Fibroblast of lung (primary cell): ENCODE measurements around the gene ZNF804A.

Experiments
- EZH2 ChIP-seq: IDR thresholded peaks from 2 replicates; pipeline ENCODE4 v1.5.1; 2012; ENCODE audit warnings: low read length, control low read depth, mild to moderate bottlenecking; ENCODE audit errors: missing control alignments
- TF ChIP-seq, protein P1 (sequence below), 2 donors: IDR thresholded peaks in 1 of 2; conservative IDR thresholded peaks in 1 of 2; 1 replicate in 1 of 2; 2 replicates in 1 of 2; pipeline ENCODE4 v1.5.1; 2011 to 2012; ENCODE audit warnings: low read length in 2 of 2, control low read depth in 1 of 2, inconsistent platforms in 1 of 2, low read depth in 1 of 2, mild to moderate bottlenecking in 1 of 2

DNA sequence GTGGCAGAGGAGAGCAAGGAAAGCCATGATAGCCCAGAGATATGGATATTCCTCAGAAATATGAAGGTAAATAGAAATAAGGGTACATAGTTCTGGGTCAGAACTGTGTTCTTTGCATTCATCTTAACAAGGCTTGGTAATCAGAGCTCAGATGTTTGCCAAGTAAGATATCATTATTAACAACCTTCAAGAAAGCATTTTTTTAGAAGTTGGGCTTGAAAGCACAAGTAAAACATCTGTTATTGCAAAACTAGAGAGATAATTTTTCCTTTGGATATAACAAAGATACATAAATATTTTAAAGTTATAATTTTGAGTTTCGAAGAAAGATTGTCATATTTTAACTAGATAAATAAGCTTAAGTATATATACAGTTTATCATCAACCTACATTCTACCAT, 171.4 kb downstream of the ZNF804A start:
- TF ChIP-seq, protein P1, sequence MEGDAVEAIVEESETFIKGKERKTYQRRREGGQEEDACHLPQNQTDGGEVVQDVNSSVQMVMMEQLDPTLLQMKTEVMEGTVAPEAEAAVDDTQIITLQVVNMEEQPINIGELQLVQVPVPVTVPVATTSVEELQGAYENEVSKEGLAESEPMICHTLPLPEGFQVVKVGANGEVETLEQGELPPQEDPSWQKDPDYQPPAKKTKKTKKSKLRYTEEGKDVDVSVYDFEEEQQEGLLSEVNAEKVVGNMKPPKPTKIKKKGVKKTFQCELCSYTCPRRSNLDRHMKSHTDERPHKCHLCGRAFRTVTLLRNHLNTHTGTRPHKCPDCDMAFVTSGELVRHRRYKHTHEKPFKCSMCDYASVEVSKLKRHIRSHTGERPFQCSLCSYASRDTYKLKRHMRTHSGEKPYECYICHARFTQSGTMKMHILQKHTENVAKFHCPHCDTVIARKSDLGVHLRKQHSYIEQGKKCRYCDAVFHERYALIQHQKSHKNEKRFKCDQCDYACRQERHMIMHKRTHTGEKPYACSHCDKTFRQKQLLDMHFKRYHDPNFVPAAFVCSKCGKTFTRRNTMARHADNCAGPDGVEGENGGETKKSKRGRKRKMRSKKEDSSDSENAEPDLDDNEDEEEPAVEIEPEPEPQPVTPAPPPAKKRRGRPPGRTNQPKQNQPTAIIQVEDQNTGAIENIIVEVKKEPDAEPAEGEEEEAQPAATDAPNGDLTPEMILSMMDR (conservative IDR thresholded peaks at IDR 0.05 in 1 of 2, IDR thresholded peaks at IDR 0.05 in 1 of 2; ENCODE audit: low read depth in 1 of 2, low read length in 2 of 2): no peak
- no peak for TF ChIP-seq EZH2
